ENCODE results near the gene SERPINA5.

DNA sequence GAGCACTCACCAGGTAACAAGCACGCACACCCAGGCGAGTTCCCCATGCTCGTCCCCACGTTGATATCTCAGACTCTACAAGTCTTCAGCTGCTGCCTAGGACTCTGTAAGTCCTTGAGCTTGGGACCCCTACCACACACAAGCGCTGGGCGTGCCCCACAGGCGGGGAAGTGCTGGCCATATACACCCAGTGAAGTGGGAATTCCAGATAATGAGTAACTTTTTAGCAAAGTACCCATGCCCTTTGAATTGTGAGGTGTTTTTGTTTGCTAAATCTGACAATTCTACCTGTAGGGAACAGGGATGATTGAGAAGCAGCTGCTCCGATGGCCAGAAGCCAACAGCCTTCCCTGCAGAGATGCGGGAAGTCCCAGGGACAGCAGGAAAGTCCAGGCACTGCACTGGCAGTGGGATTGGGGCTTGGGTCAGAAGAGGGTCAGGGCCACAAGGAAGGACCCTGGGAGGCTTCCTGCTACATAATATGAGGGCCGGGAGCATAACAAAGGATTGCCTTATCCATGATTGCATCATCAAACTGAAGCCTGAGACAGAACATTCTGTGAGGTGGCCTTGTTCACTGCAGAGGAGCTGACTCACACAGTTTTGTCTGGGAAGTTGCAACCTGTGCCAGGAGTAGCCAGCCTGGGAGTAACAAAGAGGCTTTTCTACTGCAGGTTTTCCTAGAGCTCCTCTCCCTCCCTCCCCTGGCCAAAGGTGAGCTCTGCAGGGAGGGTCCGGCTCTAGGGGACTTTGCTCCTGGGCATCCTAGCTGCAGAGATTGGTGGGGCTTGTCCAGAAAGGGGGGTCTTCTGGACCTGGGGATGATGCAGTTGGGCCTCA lies 17.8 kb downstream of the SERPINA5 start:
- no peak for TF ChIP-seq ZNF274 (IDR thresholded peaks at IDR 0.05; ENCODE audit: low read depth, low read length)
- no peak for TF ChIP-seq YY1 (IDR thresholded peaks at IDR 0.05; ENCODE audit: insufficient read depth, insufficient read length)
- no peak for TF ChIP-seq SUZ12 (IDR thresholded peaks at IDR 0.05; ENCODE audit: extremely low read depth, insufficient read depth, insufficient read length)
